ENCODE results near the gene NCOR1. TPM values are rescaled to one million over a fixed set of nuclear protein-coding genes. Genes with fewer than 3 reads are reported as not detected.

The NCOR1 gene
- total and polyA plus RNA-seq, 10 of the 15 experiments (the other 5 are each of a cell fraction or from before 2014, with no cell fraction given), result 34.5 to 135 (median 82.9) TPM

DNA sequence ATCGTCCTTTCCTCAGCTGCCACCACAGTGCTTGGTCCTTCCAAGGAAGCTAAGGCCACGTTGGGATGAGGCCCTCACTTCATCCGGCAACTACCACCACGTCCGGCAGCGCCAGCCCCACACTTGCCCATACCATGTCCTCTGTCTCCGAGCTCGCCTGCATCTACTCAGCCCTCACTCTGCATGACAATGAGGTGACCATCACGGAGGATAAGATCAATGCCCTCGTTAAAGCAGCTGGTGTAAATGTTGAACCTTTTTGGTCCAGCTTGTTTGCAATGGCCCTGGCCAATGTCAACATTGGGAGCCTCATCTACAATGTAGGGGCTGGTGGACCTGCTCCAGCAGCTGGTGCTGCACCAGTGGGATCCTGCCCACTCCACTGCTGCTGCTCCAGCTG is 170.8 kb downstream of the NCOR1 start:
- H3K9me3 ChIP-seq (replicated peaks; ENCODE audit: control insufficient read depth, insufficient read depth, low read length), result no peaks in the 10 kb centered on the region
- ChIA-PET RAD21 (ENCODE audit: unreplicated experiment) (no interaction called here), CTCF (no interaction called here), POLR2A (no interaction called here), SMC1A (ENCODE audit: uncharacterized antibody, unreplicated experiment) (no interaction called here)
- no peaks in the 10 kb centered on the region for H3K27me3 ChIP-seq (replicated peaks in 1 of 2; ENCODE audit: control insufficient read depth in 2 of 2, insufficient read depth in 2 of 2, low read length in 1 of 2)
- H3K9ac ChIP-seq (ENCODE audit: control insufficient read depth, insufficient read depth, low read length), result no peak overlapping the region
- intact Hi-C loops (cut with micrococcal nuclease; ENCODE audit: unreplicated experiment), result no loop called here
- H2AFZ ChIP-seq (ENCODE audit: control insufficient read depth, low read depth, low read length), result no peak overlapping the region
- peaks cover 10 to 44% of the 10 kb centered on the region in 2 experiments for H3K36me3 ChIP-seq (ENCODE audit: control insufficient read depth in 2 of 2, insufficient read depth in 2 of 2, low read length in 1 of 2)
- TF ChIP-seq, protein P1, sequence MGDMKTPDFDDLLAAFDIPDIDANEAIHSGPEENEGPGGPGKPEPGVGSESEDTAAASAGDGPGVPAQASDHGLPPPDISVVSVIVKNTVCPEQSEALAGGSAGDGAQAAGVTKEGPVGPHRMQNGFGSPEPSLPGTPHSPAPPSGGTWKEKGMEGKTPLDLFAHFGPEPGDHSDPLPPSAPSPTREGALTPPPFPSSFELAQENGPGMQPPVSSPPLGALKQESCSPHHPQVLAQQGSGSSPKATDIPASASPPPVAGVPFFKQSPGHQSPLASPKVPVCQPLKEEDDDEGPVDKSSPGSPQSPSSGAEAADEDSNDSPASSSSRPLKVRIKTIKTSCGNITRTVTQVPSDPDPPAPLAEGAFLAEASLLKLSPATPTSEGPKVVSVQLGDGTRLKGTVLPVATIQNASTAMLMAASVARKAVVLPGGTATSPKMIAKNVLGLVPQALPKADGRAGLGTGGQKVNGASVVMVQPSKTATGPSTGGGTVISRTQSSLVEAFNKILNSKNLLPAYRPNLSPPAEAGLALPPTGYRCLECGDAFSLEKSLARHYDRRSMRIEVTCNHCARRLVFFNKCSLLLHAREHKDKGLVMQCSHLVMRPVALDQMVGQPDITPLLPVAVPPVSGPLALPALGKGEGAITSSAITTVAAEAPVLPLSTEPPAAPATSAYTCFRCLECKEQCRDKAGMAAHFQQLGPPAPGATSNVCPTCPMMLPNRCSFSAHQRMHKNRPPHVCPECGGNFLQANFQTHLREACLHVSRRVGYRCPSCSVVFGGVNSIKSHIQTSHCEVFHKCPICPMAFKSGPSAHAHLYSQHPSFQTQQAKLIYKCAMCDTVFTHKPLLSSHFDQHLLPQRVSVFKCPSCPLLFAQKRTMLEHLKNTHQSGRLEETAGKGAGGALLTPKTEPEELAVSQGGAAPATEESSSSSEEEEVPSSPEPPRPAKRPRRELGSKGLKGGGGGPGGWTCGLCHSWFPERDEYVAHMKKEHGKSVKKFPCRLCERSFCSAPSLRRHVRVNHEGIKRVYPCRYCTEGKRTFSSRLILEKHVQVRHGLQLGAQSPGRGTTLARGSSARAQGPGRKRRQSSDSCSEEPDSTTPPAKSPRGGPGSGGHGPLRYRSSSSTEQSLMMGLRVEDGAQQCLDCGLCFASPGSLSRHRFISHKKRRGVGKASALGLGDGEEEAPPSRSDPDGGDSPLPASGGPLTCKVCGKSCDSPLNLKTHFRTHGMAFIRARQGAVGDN (IDR thresholded peaks at IDR 0.05), result no peak
- TF ChIP-seq SIX5 (IDR thresholded peaks at IDR 0.05; ENCODE audit: low read depth, low read length, severe bottlenecking) (no peak), BMI1 (IDR thresholded peaks at IDR 0.05; ENCODE audit: borderline replicate concordance) (no peak), EED (IDR thresholded peaks at IDR 0.05; ENCODE audit: low read depth) (no peak), ZBED1 (IDR thresholded peaks at IDR 0.05; ENCODE audit: borderline replicate concordance) (no peak), KDM1A (IDR thresholded peaks at IDR 0.05; ENCODE audit: borderline replicate concordance) (no peak), POLR2AphosphoS5 (IDR thresholded peaks at IDR 0.05; ENCODE audit: low read length) (no peak), CHD2 (IDR thresholded peaks at IDR 0.05; ENCODE audit: borderline replicate concordance, low read depth, low read length) (no peak)
- TF ChIP-seq, protein P2, sequence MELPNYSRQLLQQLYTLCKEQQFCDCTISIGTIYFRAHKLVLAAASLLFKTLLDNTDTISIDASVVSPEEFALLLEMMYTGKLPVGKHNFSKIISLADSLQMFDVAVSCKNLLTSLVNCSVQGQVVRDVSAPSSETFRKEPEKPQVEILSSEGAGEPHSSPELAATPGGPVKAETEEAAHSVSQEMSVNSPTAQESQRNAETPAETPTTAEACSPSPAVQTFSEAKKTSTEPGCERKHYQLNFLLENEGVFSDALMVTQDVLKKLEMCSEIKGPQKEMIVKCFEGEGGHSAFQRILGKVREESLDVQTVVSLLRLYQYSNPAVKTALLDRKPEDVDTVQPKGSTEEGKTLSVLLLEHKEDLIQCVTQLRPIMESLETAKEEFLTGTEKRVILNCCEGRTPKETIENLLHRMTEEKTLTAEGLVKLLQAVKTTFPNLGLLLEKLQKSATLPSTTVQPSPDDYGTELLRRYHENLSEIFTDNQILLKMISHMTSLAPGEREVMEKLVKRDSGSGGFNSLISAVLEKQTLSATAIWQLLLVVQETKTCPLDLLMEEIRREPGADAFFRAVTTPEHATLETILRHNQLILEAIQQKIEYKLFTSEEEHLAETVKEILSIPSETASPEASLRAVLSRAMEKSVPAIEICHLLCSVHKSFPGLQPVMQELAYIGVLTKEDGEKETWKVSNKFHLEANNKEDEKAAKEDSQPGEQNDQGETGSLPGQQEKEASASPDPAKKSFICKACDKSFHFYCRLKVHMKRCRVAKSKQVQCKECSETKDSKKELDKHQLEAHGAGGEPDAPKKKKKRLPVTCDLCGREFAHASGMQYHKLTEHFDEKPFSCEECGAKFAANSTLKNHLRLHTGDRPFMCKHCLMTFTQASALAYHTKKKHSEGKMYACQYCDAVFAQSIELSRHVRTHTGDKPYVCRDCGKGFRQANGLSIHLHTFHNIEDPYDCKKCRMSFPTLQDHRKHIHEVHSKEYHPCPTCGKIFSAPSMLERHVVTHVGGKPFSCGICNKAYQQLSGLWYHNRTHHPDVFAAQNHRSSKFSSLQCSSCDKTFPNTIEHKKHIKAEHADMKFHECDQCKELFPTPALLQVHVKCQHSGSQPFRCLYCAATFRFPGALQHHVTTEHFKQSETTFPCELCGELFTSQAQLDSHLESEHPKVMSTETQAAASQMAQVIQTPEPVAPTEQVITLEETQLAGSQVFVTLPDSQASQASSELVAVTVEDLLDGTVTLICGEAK (IDR thresholded peaks at IDR 0.05; ENCODE audit: borderline replicate concordance), result no peak
- H4K20me1 ChIP-seq (ENCODE audit: control insufficient read depth, insufficient read depth), result no peaks in the 10 kb centered on the region
- in situ Hi-C loops (cut with MboI), result no loop called here
- H3K4me1 ChIP-seq (ENCODE audit: control insufficient read depth, insufficient read depth, low read length), result no peaks in the 10 kb centered on the region
- ATAC-seq, result no peak
- BruUV-seq (replicated peaks), result no TSS peak
- H3K27ac ChIP-seq (ENCODE audit: control insufficient read depth, insufficient read depth), result no peak overlapping the region
- H3K79me2 ChIP-seq (ENCODE audit: control insufficient read depth, insufficient read depth, low read length), result no peaks in the 10 kb centered on the region
- no peak overlapping the region for H3K4me2 ChIP-seq (ENCODE audit: control insufficient read depth, insufficient read depth)
- 94% methylated on average over 10 of the region's 10 CpGs for WGBS (ENCODE audit: insufficient coverage, insufficient replicate concordance, low lambda C conversion rate, missing lambda C conversion rate)
- no peak for DNase-seq (ENCODE audit: low read depth, low spot score)
- no peak for FAIRE-seq
- H3K4me3 ChIP-seq, result no peak overlapping the region

Data from GM12878 (cell line).